ENCODE measurements around the gene TNRC6C.
"Not testable (repeated sequence)": the region's sequence is repeated elsewhere in the genome, so short reads cannot be mapped to it uniquely, and the experiment has no call there.

TNRC6C gene

GRCh38 chr17:78048346-78049292 lies 90.1 kb downstream of the TNRC6C start:
- DNase-seq, result no peak

- no peak for DNase-seq
Observed at GRCh38 chr17:78049609-78050008, 91.1 kb downstream of the TNRC6C start.

- no peak for DNase-seq
Observed at GRCh38 chr17:78051186-78051972, 92.9 kb downstream of the TNRC6C start.

GRCh38 chr17:78053777-78054468 lies 95.4 kb downstream of the TNRC6C start:
- no peak for DNase-seq

GRCh38 chr17:78057113-78057740 lies 98.7 kb downstream of the TNRC6C start:
- no peak for DNase-seq

GRCh38 chr17:78058001-78058400 lies 99.5 kb downstream of the TNRC6C start:
- no peak for DNase-seq

- no peak for DNase-seq
Observed at GRCh38 chr17:78058581-78058980, 100.1 kb downstream of the TNRC6C start.

- no peak for DNase-seq
Observed at GRCh38 chr17:78062596-78062995, 104.1 kb downstream of the TNRC6C start.

GRCh38 chr17:78063489-78063888 lies 105.0 kb downstream of the TNRC6C start:
- no peak for DNase-seq

- DNase-seq, result no peak
Observed at GRCh38 chr17:78064708-78065107, 106.2 kb downstream of the TNRC6C start.

GRCh38 chr17:78066976-78067375 lies 108.5 kb downstream of the TNRC6C start:
- not testable (repeated sequence) for DNase-seq

- peak; percentile 8 for DNase-seq
Observed at GRCh38 chr17:78069695-78070094, 111.2 kb downstream of the TNRC6C start.

GRCh38 chr17:78072961-78073360 lies 114.5 kb downstream of the TNRC6C start:
- DNase-seq, result no peak

GRCh38 chr17:78075011-78075410 lies 116.5 kb downstream of the TNRC6C start:
- no peak for DNase-seq

- DNase-seq, result no peak
Observed at GRCh38 chr17:78075545-78075944, 117.0 kb downstream of the TNRC6C start.

- no peak for DNase-seq
Observed at GRCh38 chr17:78079253-78079652, 120.8 kb downstream of the TNRC6C start.

GRCh38 chr17:78081551-78081950 lies 123.0 kb downstream of the TNRC6C start:
- no peak for DNase-seq

GRCh38 chr17:78082355-78082872 lies 123.9 kb downstream of the TNRC6C start:
- peak; percentile 15 for DNase-seq

- peak; percentile 39 for DNase-seq
Observed at GRCh38 chr17:78082988-78083387, 124.5 kb downstream of the TNRC6C start.

- no peak for DNase-seq
Observed at GRCh38 chr17:78086740-78087139, 128.2 kb downstream of the TNRC6C start.

GRCh38 chr17:78088529-78088928 lies 130.0 kb downstream of the TNRC6C start:
- no peak for DNase-seq

- no peak for DNase-seq
Observed at GRCh38 chr17:78089576-78090281, 131.2 kb downstream of the TNRC6C start.
